ENCODE measurements around the gene CTXND1. TPM values are rescaled to one million over a fixed set of nuclear protein-coding genes. Genes with fewer than 3 reads are reported as not detected.

CTXND1 gene
- total RNA-seq, 1 experiment from 2014 or later: not detected

- H3K27ac Mint-ChIP-seq: peak overlapping the region in 2 of 3 experiments; percentile 36 to 79; a peak in 3 of 7 replicates
- Histone ChIP-seq H2BK20ac (ENCODE audit: low read depth, low read length, poor library complexity, severe bottlenecking) (no peak overlapping the region), H3K4me1 (ENCODE audit: insufficient read depth, low read length) (no peaks in the 10 kb centered on the region; the same call in 1 of the 2 replicates)
These were observed 99.7 kb downstream of the CTXND1 start for GRCh38 chr15:80152180-80152895.

More at GRCh38 chr15:80152180-80152895, 99.7 kb downstream of the CTXND1 start:
- Histone ChIP-seq H3K56ac (ENCODE audit: insufficient read length, low read depth, low read length) (no peak overlapping the region), H2AFZ (ENCODE audit: low read length) (peak overlapping the region; percentile 65), H2BK15ac (ENCODE audit: low read depth, low read length) (no peak overlapping the region), H2BK120ac (ENCODE audit: low read depth, low read length, poor library complexity, severe bottlenecking) (no peak overlapping the region), H3K27ac (ENCODE audit: insufficient read length, low read depth, low read length) (no peak overlapping the region), H4K5ac (ENCODE audit: insufficient read length, low read depth, low read length) (no peak overlapping the region), H3K9me3 (ENCODE audit: control insufficient read depth, low read depth, low read length) (no peaks in the 10 kb centered on the region), H2BK12ac (ENCODE audit: insufficient read length, low read depth, low read length) (no peak overlapping the region), H3K79me1 (ENCODE audit: insufficient read depth, low read depth, low read length, poor library complexity, severe bottlenecking) (no peaks in the 10 kb centered on the region), H2BK5ac (ENCODE audit: insufficient read length, low read length) (no peak overlapping the region), H3K79me2 (ENCODE audit: insufficient read depth, low read length) (no peaks in the 10 kb centered on the region), H3K4me2 (ENCODE audit: insufficient read depth, insufficient read length, low read length) (peak overlapping the region; percentile 96), H3K18ac (ENCODE audit: insufficient read length, low read depth, low read length) (peak overlapping the region; percentile 22), H3T11ph (ENCODE audit: low read length) (no peak overlapping the region), H3K27me3 (ENCODE audit: insufficient read depth, low read length) (no peaks in the 10 kb centered on the region), H3K23ac (ENCODE audit: insufficient read length, low read depth, low read length) (no peak overlapping the region), H3K14ac (ENCODE audit: insufficient read depth, low read length) (no peak overlapping the region), H3K23me2 (ENCODE audit: insufficient read length, low read depth, low read length, poor library complexity, severe bottlenecking) (peaks cover 11% of the 10 kb centered on the region), H3K4ac (ENCODE audit: low read depth, low read length) (no peak overlapping the region), H4K91ac (ENCODE audit: insufficient read length, low read depth, low read length) (no peak overlapping the region), H3K9ac (ENCODE audit: extremely low read depth, insufficient read length, low read length) (peak overlapping the region; percentile 67), H4K20me1 (ENCODE audit: control insufficient read depth, insufficient read depth, insufficient read length) (no peaks in the 10 kb centered on the region), H2AK5ac (ENCODE audit: insufficient read length, low read length) (no peak overlapping the region), H4K8ac (replicated peaks; ENCODE audit: insufficient read length, low read depth, low read length) (no peak overlapping the region)
- no CpG with 5 or more reads among the region's 41 CpGs for WGBS (ENCODE audit: extremely low coverage, insufficient read length, low lambda C conversion rate)
- TF ChIP-seq CTCF (conservative IDR thresholded peaks at IDR 0.05): no peak
- Mint-ChIP-seq H3K36me3 (ENCODE audit: insufficient read depth in 1 of 3, low read depth in 3 of 3) (peaks cover 0 to 3% (median 0%) of the 10 kb centered on the region in 3 experiments; a peak in 2 of 7 replicates), H3K27me3 (ENCODE audit: low read depth) (peaks cover 11% of the 10 kb centered on the region), H3K4me1 (peaks cover 29 to 33% of the 10 kb centered on the region in 2 experiments), H3K9me3 (no peaks in the 10 kb centered on the region), H3K4me3 (peak overlapping the region; percentile 87 to 93)
- DNase-seq: peak; percentile 99
